Hepatocyte (in vitro differentiated cells): ENCODE measurements around the gene LRBA. TPM values are rescaled to one million over a fixed set of nuclear protein-coding genes. Genes with fewer than 3 reads are reported as not detected.
A peak's percentile ranks its signal among the peaks of the same experiment; 100 is the strongest.

Source experiments
- DNase-seq: peaks from one replicate; pipeline ENCODE4 v3.0.0-alpha.2; 2016; ENCODE audit warnings: low spot score
- H2AFZ ChIP-seq: fragments of 200-600 bp; sonication (generic); 2 replicates; pipeline ENCODE4 v1.6.0; 2016; ENCODE audit warnings: antibody characterized with exemption, mild to moderate bottlenecking
- H3K27ac ChIP-seq: fragments of 200-600 bp; sonication (generic); 2 replicates; pipeline ENCODE4 v1.5.1; 2016; ENCODE audit warnings: mild to moderate bottlenecking
- H3K27me3 ChIP-seq: fragments of 200-600 bp; sonication (generic); 2 replicates; pipeline ENCODE4 v1.6.1; 2016
- H3K36me3 ChIP-seq: fragments of 200-600 bp; sonication (generic); replicated peaks from 2 replicates; pipeline ENCODE4 v1.5.1; 2016; ENCODE audit warnings: low read depth; ENCODE audit not compliant: insufficient read depth
- H3K4me1 ChIP-seq: fragments of 200-600 bp; sonication (generic); 2 replicates; pipeline ENCODE4 v1.5.1; 2016; ENCODE audit warnings: mild to moderate bottlenecking, moderate library complexity; ENCODE audit not compliant: insufficient read depth
- H3K4me2 ChIP-seq: fragments of 200-600 bp; sonication (generic); 2 replicates; pipeline ENCODE4 v1.6.0; 2016
- H3K4me3 ChIP-seq: fragments of 200-600 bp; sonication (generic); 2 replicates; pipeline ENCODE4 v1.5.1; 2016; ENCODE audit warnings: mild to moderate bottlenecking
- H3K79me2 ChIP-seq: fragments of 200-600 bp; sonication (generic); 2 replicates; pipeline ENCODE4 v1.6.0; 2017; ENCODE audit warnings: mild to moderate bottlenecking
- H3K9me2 ChIP-seq: fragments of 200-600 bp; sonication (generic); replicated peaks from 2 replicates; pipeline ENCODE4 v1.6.0; 2017; ENCODE audit warnings: mild to moderate bottlenecking; ENCODE audit not compliant: insufficient read depth
- H3K9me3 ChIP-seq: fragments of 200-600 bp; sonication (generic); 2 replicates; pipeline ENCODE4 v1.5.1; 2016; ENCODE audit warnings: low read depth, mild to moderate bottlenecking
- H4K20me1 ChIP-seq: fragments of 200-600 bp; sonication (generic); 2 replicates; pipeline ENCODE4 v1.6.0; 2016; ENCODE audit warnings: mild to moderate bottlenecking; ENCODE audit not compliant: insufficient read depth, poor library complexity, severe bottlenecking
- EZH2 ChIP-seq: fragments of 200-600 bp; sonication (generic); IDR thresholded peaks from 2 replicates; pipeline ENCODE4 v1.6.1; 2016; ENCODE audit warnings: antibody characterized with exemption, mild to moderate bottlenecking, borderline replicate concordance
- EZH2phosphoT487 ChIP-seq: fragments of 200-600 bp; sonication (generic); IDR thresholded peaks from one replicate; pipeline ENCODE4 v1.6.1; 2018; ENCODE audit warnings: antibody characterized with exemption, mild to moderate bottlenecking, low read depth, moderate library complexity; ENCODE audit not compliant: unreplicated experiment, severe bottlenecking
- WGBS: methylation state at CpG from one replicate; pipeline ENCODE4 v1.1.6; 2016; ENCODE audit warnings: low lambda C conversion rate; ENCODE audit errors: missing lambda C conversion rate; 5-methylcytosine and 5-hydroxymethylcytosine counted together
- polyA plus RNA-seq: library from polyadenylated mRNA; unstranded; fragments of >200 nt; fragmentation: Nextera tagmentation; extraction: Ambion mirVana; gene quantifications from 2 replicates; pipeline ENCODE4 v1.2.1, GENCODE V29; 2016
- total RNA-seq: library from RNA; depleted of rRNA; stranded (reverse); fragments of >200 nt; gene quantifications from 2 replicates; pipeline ENCODE4 v1.2.3, GENCODE V29; 2014
- TF ChIP-seq, protein P1 (sequence below): fragments of 200-600 bp; sonication (generic); IDR thresholded peaks from 2 replicates; pipeline ENCODE4 v1.5.1; 2016; ENCODE audit warnings: antibody characterized with exemption, mild to moderate bottlenecking; ENCODE audit not compliant: poor library complexity

LRBA gene
- total and polyA plus RNA-seq, 2 experiments from 2014 or later, result 14.1 to 69.4 TPM

DNA sequence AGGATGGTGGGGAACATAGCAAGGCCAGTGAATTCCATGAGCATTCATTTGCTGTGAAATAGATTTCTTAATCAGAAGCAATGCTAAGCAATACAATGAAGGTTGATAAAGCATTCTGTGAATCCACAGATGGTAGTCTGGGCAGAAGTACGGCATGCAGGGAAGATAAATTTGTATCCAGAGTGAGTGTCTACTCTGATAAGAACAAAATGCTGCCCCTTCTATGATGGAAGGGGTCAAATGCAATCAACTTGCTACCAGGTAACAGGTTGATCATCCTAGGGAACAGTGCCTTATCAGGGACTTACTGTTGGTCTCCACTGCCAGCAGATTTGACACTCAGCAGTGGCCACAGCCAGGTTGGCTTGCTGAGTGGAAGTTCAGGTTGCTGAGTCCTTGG is 243.7 kb downstream of the LRBA start:
- Histone ChIP-seq H3K27me3 (no peaks in the 10 kb centered on the region), H4K20me1 (no peaks in the 10 kb centered on the region), H3K27ac (no peak overlapping the region), H3K9me2 (no peaks in the 10 kb centered on the region), H3K9me3 (no peaks in the 10 kb centered on the region), H3K36me3 (no peaks in the 10 kb centered on the region), H3K4me3 (no peak overlapping the region), H3K79me2 (no peaks in the 10 kb centered on the region), H2AFZ (no peak overlapping the region), H3K4me2 (no peak overlapping the region), H3K4me1 (peaks cover 7% of the 10 kb centered on the region)
- TF ChIP-seq EZH2phosphoT487, result no peak
- TF ChIP-seq, protein P1, sequence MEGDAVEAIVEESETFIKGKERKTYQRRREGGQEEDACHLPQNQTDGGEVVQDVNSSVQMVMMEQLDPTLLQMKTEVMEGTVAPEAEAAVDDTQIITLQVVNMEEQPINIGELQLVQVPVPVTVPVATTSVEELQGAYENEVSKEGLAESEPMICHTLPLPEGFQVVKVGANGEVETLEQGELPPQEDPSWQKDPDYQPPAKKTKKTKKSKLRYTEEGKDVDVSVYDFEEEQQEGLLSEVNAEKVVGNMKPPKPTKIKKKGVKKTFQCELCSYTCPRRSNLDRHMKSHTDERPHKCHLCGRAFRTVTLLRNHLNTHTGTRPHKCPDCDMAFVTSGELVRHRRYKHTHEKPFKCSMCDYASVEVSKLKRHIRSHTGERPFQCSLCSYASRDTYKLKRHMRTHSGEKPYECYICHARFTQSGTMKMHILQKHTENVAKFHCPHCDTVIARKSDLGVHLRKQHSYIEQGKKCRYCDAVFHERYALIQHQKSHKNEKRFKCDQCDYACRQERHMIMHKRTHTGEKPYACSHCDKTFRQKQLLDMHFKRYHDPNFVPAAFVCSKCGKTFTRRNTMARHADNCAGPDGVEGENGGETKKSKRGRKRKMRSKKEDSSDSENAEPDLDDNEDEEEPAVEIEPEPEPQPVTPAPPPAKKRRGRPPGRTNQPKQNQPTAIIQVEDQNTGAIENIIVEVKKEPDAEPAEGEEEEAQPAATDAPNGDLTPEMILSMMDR, result no peak
- no peak for TF ChIP-seq EZH2
- DNase-seq, result no peak
- 94% methylated on average over 1 of the region's 1 CpG for WGBS

DNA sequence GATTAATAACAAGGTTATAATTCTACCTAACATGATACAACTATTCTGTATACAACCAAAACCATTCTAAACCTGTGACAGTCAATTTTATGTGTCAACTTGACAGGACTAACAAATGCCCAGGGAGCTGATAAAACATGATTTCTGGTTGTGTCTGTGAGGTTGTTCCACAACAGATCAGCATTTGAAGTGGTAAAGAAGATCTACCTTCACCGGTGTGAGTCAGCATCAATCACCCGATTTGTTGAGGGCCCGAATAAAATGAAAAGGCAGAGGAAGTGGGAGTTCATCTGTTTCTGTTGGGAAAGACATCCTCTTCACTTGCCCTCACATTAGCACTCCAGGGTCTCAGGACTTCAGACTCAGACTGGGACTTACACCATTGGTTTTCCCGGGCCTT is 245.2 kb downstream of the LRBA start:
- Histone ChIP-seq H3K4me2 (no peak overlapping the region), H3K9me2 (no peaks in the 10 kb centered on the region), H3K79me2 (no peaks in the 10 kb centered on the region), H3K27me3 (no peaks in the 10 kb centered on the region), H4K20me1 (no peaks in the 10 kb centered on the region), H3K9me3 (no peaks in the 10 kb centered on the region), H3K4me1 (peaks cover 7% of the 10 kb centered on the region), H3K27ac (peak overlapping the region; percentile 55), H3K4me3 (no peak overlapping the region), H3K36me3 (no peaks in the 10 kb centered on the region), H2AFZ (no peak overlapping the region)
- TF ChIP-seq EZH2 (no peak), EZH2phosphoT487 (no peak)
- TF ChIP-seq, protein P1, result no peak
- WGBS, result 88% methylated on average over 4 of the region's 4 CpGs
- DNase-seq, result no peak

DNA sequence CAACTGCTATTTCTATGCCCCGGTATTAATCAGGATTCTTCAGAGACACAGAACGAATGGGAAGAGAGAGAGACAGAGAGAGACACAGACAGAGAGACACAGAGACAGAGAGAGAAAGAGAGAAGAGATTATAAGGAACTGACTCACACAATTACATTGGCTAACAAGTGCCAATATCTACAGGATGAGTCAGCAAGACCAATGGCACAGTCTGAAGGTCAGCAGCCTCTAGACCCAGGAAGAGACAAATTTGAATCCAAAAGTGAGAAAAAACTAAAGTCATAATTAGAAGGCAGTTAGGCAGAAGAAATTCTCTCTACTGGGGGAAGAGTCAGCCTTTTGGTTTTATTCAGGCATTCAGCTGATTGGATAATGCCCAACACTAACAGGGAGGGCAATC is 245.8 kb downstream of the LRBA start:
- peak; percentile 29 for DNase-seq
- H3K4me1 ChIP-seq, result peaks cover 7% of the 10 kb centered on the region
- H3K27me3 ChIP-seq, result no peaks in the 10 kb centered on the region
- H2AFZ ChIP-seq, result no peak overlapping the region
- no peaks in the 10 kb centered on the region for H4K20me1 ChIP-seq
- H3K4me3 ChIP-seq, result no peak overlapping the region
- TF ChIP-seq, protein P1, result no peak
- TF ChIP-seq EZH2phosphoT487 (no peak), EZH2 (no peak)
- no peaks in the 10 kb centered on the region for H3K79me2 ChIP-seq
- 95% methylated on average over 2 of the region's 2 CpGs for WGBS
- H3K27ac ChIP-seq, result peak overlapping the region; percentile 55
- H3K9me2 ChIP-seq, result no peaks in the 10 kb centered on the region
- H3K36me3 ChIP-seq, result no peaks in the 10 kb centered on the region
- no peak overlapping the region for H3K4me2 ChIP-seq
- H3K9me3 ChIP-seq, result no peaks in the 10 kb centered on the region

DNA sequence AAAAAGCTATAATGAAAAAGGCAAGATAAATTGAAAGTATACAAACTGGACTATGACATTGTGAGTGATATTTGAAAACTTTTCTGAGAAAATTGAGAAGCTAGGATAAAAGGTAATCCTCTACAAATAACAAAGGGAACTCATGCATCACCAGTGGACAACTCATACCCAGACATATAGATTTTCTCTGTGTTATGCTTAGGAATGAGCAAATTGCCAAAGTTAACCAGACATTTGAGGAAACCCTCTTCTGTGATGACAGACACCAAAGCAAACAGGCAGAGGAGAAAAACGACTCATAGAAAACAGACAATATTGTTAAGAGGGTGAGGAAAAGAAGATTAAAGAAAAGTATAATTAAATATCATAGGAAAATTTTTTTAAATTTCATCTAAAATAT is 246.6 kb downstream of the LRBA start:
- Histone ChIP-seq H3K9me2 (no peaks in the 10 kb centered on the region), H3K27ac (no peak overlapping the region), H3K4me1 (peaks cover 7% of the 10 kb centered on the region), H3K79me2 (no peaks in the 10 kb centered on the region), H3K9me3 (no peaks in the 10 kb centered on the region), H3K36me3 (no peaks in the 10 kb centered on the region), H3K27me3 (no peaks in the 10 kb centered on the region), H4K20me1 (no peaks in the 10 kb centered on the region), H3K4me3 (no peak overlapping the region), H2AFZ (no peak overlapping the region), H3K4me2 (no peak overlapping the region)
- WGBS, result 89% methylated on average over 1 of the region's 1 CpG
- DNase-seq, result no peak
- TF ChIP-seq EZH2 (no peak), EZH2phosphoT487 (no peak)
- TF ChIP-seq, protein P1, result no peak
